ENCODE results near the gene TCF25. TPM values are rescaled to one million over a fixed set of nuclear protein-coding genes. Genes with fewer than 3 reads are reported as not detected.
"Not testable (repeated sequence)": the region's sequence is repeated elsewhere in the genome, so short reads cannot be mapped to it uniquely, and the experiment has no call there.

TCF25 gene
- total and polyA plus RNA-seq, 2 donors, result 104 to 200 TPM

- no peak for DNase-seq (ENCODE audit: low read depth in 6 of 9, low spot score in 9 of 9)
These were observed 3.5 kb upstream of the TCF25 start for GRCh38 chr16:89869911-89870310.

GRCh38 chr16:89870440-89870839, 3.0 kb upstream of the TCF25 start:
- peaks cover 8 to 18% of the 10 kb centered on the region in 2 donors for H3K9me3 ChIP-seq (ENCODE audit: control insufficient read depth in 2 of 2, insufficient read depth in 1 of 2, low read length in 1 of 2)
- no peaks in the 10 kb centered on the region for H3K27me3 ChIP-seq (ENCODE audit: control insufficient read depth in 2 of 2, insufficient read depth in 1 of 2, low read length in 1 of 2)
- no peak overlapping the region for H3K27ac ChIP-seq (ENCODE audit: low read depth in 1 of 2, low read length in 1 of 2)
- H3K36me3 ChIP-seq (ENCODE audit: control insufficient read depth in 2 of 2, insufficient read depth in 2 of 2, low read length in 1 of 2), result peaks cover 8 to 10% of the 10 kb centered on the region in 2 donors
- peaks cover 5 to 22% of the 10 kb centered on the region in 2 donors for H3K4me1 ChIP-seq (ENCODE audit: control insufficient read depth in 2 of 2, insufficient read depth in 2 of 2, low read length in 2 of 2)
- DNase-seq (ENCODE audit: low read depth in 6 of 9, low spot score in 9 of 9), result no peak
- whole genome bisulfite sequencing, result 97% methylated on average over 6 of the region's 6 CpGs
- no peak overlapping the region for H3K4me3 ChIP-seq (ENCODE audit: low read length in 2 of 2)

More at GRCh38 chr16:89869911-89870310, 3.5 kb upstream of the TCF25 start:
- H3K9me3 ChIP-seq (ENCODE audit: control insufficient read depth in 2 of 2, insufficient read depth in 1 of 2, low read length in 1 of 2), result peaks cover 8 to 17% of the 10 kb centered on the region in 2 donors
- no peaks in the 10 kb centered on the region for H3K27me3 ChIP-seq (ENCODE audit: control insufficient read depth in 2 of 2, insufficient read depth in 1 of 2, low read length in 1 of 2)
- peaks cover 5 to 9% of the 10 kb centered on the region in 2 donors for H3K36me3 ChIP-seq (ENCODE audit: control insufficient read depth in 2 of 2, insufficient read depth in 2 of 2, low read length in 1 of 2)
- H3K4me3 ChIP-seq (ENCODE audit: low read length in 2 of 2), result no peak overlapping the region
- H3K4me1 ChIP-seq (ENCODE audit: control insufficient read depth in 2 of 2, insufficient read depth in 2 of 2, low read length in 2 of 2), result peaks cover 5 to 20% of the 10 kb centered on the region in 2 donors
- 98% methylated on average over 12 of the region's 12 CpGs for WGBS
- no peak overlapping the region for H3K27ac ChIP-seq (ENCODE audit: low read depth in 1 of 2, low read length in 1 of 2)

- WGBS, result 89% methylated on average over 9 of the region's 9 CpGs
- Histone ChIP-seq H3K27ac (ENCODE audit: low read depth in 1 of 2, low read length in 1 of 2) (no peak overlapping the region), H3K27me3 (ENCODE audit: control insufficient read depth in 2 of 2, insufficient read depth in 1 of 2, low read length in 1 of 2) (no peaks in the 10 kb centered on the region)
These were observed 1.5 kb upstream of the TCF25 start for GRCh38 chr16:89871895-89872294.

GRCh38 chr16:89873972-89874689, 739 bp downstream of the TCF25 start:
- Histone ChIP-seq H3K36me3 (ENCODE audit: control insufficient read depth in 2 of 2, insufficient read depth in 2 of 2, low read length in 1 of 2) (peaks cover 16 to 38% of the 10 kb centered on the region in 2 donors), H3K4me1 (ENCODE audit: control insufficient read depth in 2 of 2, insufficient read depth in 2 of 2, low read length in 2 of 2) (peaks cover 5 to 22% of the 10 kb centered on the region in 2 donors), H3K27me3 (ENCODE audit: control insufficient read depth in 2 of 2, insufficient read depth in 1 of 2, low read length in 1 of 2) (no peaks in the 10 kb centered on the region), H3K27ac (ENCODE audit: low read depth in 1 of 2, low read length in 1 of 2) (peak overlapping the region; percentile 100), H3K4me3 (ENCODE audit: low read length in 2 of 2) (peak overlapping the region; percentile 90 to 91), H3K9me3 (ENCODE audit: control insufficient read depth in 2 of 2, insufficient read depth in 1 of 2, low read length in 1 of 2) (peaks cover 3 to 8% of the 10 kb centered on the region in 2 donors)
- DNase-seq (ENCODE audit: low read depth in 6 of 9, low spot score in 9 of 9), result peak in 8 of 9 donors; percentile 51 to 92 (median 80)
- WGBS, result 8% methylated on average over 61 of the region's 61 CpGs

More at GRCh38 chr16:89871895-89872294, 1.5 kb upstream of the TCF25 start:
- no peak for DNase-seq (ENCODE audit: low read depth in 6 of 9, low spot score in 9 of 9)
- Histone ChIP-seq H3K4me1 (ENCODE audit: control insufficient read depth in 2 of 2, insufficient read depth in 2 of 2, low read length in 2 of 2) (peaks cover 5 to 22% of the 10 kb centered on the region in 2 donors), H3K36me3 (ENCODE audit: control insufficient read depth in 2 of 2, insufficient read depth in 2 of 2, low read length in 1 of 2) (peaks cover 13 to 17% of the 10 kb centered on the region in 2 donors), H3K9me3 (ENCODE audit: control insufficient read depth in 2 of 2, insufficient read depth in 1 of 2, low read length in 1 of 2) (peaks cover 8 to 18% of the 10 kb centered on the region in 2 donors), H3K4me3 (ENCODE audit: low read length in 2 of 2) (no peak overlapping the region)

GRCh38 chr16:89879123-89879522, 5.7 kb downstream of the TCF25 start:
- WGBS, result 98% methylated on average over 27 of the region's 28 CpGs
- peaks cover 52 to 76% of the 10 kb centered on the region in 2 donors for H3K36me3 ChIP-seq (ENCODE audit: control insufficient read depth in 2 of 2, insufficient read depth in 2 of 2, low read length in 1 of 2)
- H3K4me1 ChIP-seq (ENCODE audit: control insufficient read depth in 2 of 2, insufficient read depth in 2 of 2, low read length in 2 of 2); H3K27ac ChIP-seq (ENCODE audit: low read depth in 1 of 2, low read length in 1 of 2); DNase-seq (ENCODE audit: low read depth in 6 of 9, low spot score in 9 of 9); H3K27me3 ChIP-seq (ENCODE audit: control insufficient read depth in 2 of 2, insufficient read depth in 1 of 2, low read length in 1 of 2); H3K4me3 ChIP-seq (ENCODE audit: low read length in 2 of 2); H3K9me3 ChIP-seq (ENCODE audit: control insufficient read depth in 2 of 2, insufficient read depth in 1 of 2, low read length in 1 of 2): not testable (repeated sequence)

DNA sequence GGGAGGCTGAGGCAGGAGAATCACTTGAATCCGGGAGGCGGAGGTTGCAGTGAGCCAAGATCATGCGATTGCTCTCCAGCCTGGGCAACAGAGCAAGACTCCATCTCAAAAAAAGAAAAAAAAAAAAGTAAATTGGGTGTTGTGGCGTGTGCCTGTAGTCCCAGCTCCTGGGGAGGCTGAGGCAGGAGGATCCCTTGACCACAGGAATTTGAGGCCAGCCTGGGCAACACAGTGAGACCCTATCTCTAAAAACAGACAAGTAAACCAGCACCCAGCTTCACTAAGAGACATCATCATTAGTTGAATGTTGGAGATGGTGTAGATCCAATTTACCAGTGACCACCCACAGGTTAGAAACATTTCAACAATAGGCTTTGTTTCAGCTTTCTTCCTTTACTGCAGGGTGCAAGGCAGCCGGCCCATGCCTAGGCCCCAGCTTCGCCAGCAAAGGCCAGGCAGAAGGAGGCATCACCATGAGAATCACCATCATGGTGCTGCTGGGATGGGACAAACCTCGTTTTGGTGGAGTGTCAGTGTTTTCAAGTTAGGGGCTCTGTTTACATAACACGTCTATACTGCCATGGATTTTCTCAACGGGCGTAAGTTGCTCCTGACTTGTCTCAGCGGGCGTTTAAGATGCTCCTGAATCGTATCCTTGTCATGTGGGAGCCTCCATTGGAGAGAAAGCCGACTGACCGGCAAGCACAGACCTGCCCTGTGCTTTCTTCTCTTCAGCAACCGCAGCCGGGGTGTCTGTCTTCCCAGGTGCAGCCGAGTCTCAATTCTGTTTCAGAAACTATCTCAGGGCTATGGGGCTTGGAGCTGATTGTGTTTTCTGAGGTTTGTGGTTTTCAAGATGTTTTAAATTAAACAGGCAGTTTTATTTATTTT, 7.3 kb downstream of the TCF25 start:
- Histone ChIP-seq H3K36me3 (ENCODE audit: control insufficient read depth in 2 of 2, insufficient read depth in 2 of 2, low read length in 1 of 2) (peaks cover 59 to 78% of the 10 kb centered on the region in 2 donors), H3K4me1 (ENCODE audit: control insufficient read depth in 2 of 2, insufficient read depth in 2 of 2, low read length in 2 of 2) (no peaks in the 10 kb centered on the region), H3K4me3 (ENCODE audit: low read length in 2 of 2) (no peak overlapping the region), H3K27me3 (ENCODE audit: control insufficient read depth in 2 of 2, insufficient read depth in 1 of 2, low read length in 1 of 2) (no peaks in the 10 kb centered on the region), H3K9me3 (ENCODE audit: control insufficient read depth in 2 of 2, insufficient read depth in 1 of 2, low read length in 1 of 2) (no peaks in the 10 kb centered on the region), H3K27ac (ENCODE audit: low read depth in 1 of 2, low read length in 1 of 2) (no peak overlapping the region)
- DNase-seq (ENCODE audit: low read depth in 6 of 9, low spot score in 9 of 9), result no peak
- WGBS, result 92% methylated on average over 18 of the region's 18 CpGs

- Histone ChIP-seq H3K9me3 (ENCODE audit: control insufficient read depth in 2 of 2, insufficient read depth in 1 of 2, low read length in 1 of 2) (no peaks in the 10 kb centered on the region), H3K4me3 (ENCODE audit: low read length in 2 of 2) (no peak overlapping the region), H3K36me3 (ENCODE audit: control insufficient read depth in 2 of 2, insufficient read depth in 2 of 2, low read length in 1 of 2) (peaks cover 59 to 75% of the 10 kb centered on the region in 2 donors), H3K4me1 (ENCODE audit: control insufficient read depth in 2 of 2, insufficient read depth in 2 of 2, low read length in 2 of 2) (no peaks in the 10 kb centered on the region), H3K27me3 (ENCODE audit: control insufficient read depth in 2 of 2, insufficient read depth in 1 of 2, low read length in 1 of 2) (no peaks in the 10 kb centered on the region), H3K27ac (ENCODE audit: low read depth in 1 of 2, low read length in 1 of 2) (peak overlapping the region in 1 of 2 donors; percentile 26)
- no peak for DNase-seq (ENCODE audit: low read depth in 6 of 9, low spot score in 9 of 9)
- WGBS, result 94% methylated on average over 6 of the region's 6 CpGs
These were observed 8.0 kb downstream of the TCF25 start for GRCh38 chr16:89881368-89881730.

GRCh38 chr16:89883346-89884040, 10.1 kb downstream of the TCF25 start:
- Histone ChIP-seq H3K36me3 (ENCODE audit: control insufficient read depth in 2 of 2, insufficient read depth in 2 of 2, low read length in 1 of 2) (peaks cover 75 to 77% of the 10 kb centered on the region in 2 donors), H3K27me3 (ENCODE audit: control insufficient read depth in 2 of 2, insufficient read depth in 1 of 2, low read length in 1 of 2) (no peaks in the 10 kb centered on the region), H3K4me1 (ENCODE audit: control insufficient read depth in 2 of 2, insufficient read depth in 2 of 2, low read length in 2 of 2) (no peaks in the 10 kb centered on the region), H3K27ac (ENCODE audit: low read depth in 1 of 2, low read length in 1 of 2) (no peak overlapping the region), H3K9me3 (ENCODE audit: control insufficient read depth in 2 of 2, insufficient read depth in 1 of 2, low read length in 1 of 2) (no peaks in the 10 kb centered on the region), H3K4me3 (ENCODE audit: low read length in 2 of 2) (no peak overlapping the region)
- WGBS, result 97% methylated on average over 28 of the region's 28 CpGs
- no peak for DNase-seq (ENCODE audit: low read depth in 6 of 9, low spot score in 9 of 9)

Data from thymus (tissue), 11 donors.